HG03571 (cell line): ENCODE results near the gene LTBP3.
"Not testable (repeated sequence)": the region's sequence is repeated elsewhere in the genome, so short reads cannot be mapped to it uniquely, and the experiment has no call there.

ENCODE experiments used
- ATAC-seq: cut with Tn5 transposase; IDR thresholded peaks from one replicate; pipeline ENCODE4 v1.9.1; 2021; ENCODE audit not compliant: unreplicated experiment

Gene LTBP3

GRCh38 chr11:65572356-65573051 lies 14.3 kb upstream of the LTBP3 start, which contains the start of gene FAM89B:
FAM89B (plus strand) TSS chr11:65572538; CDS start chr11:65572670, 132 bp downstream.
- ATAC-seq, result no peak

- ATAC-seq, result no peak
Observed at GRCh38 chr11:65571940-65572339, 13.8 kb upstream of the LTBP3 start.

- no peak for ATAC-seq
Observed at GRCh38 chr11:65571420-65571819, 13.3 kb upstream of the LTBP3 start.

GRCh38 chr11:65569973-65570918 lies 12.1 kb upstream of the LTBP3 start, which contains the start of gene ZNRD2:
ZNRD2 (plus strand) TSS chr11:65570477; CDS start chr11:65570492, 15 bp downstream.
- ATAC-seq, result peak; percentile 53

GRCh38 chr11:65569164-65569972 lies 11.2 kb upstream of the LTBP3 start:
- no peak for ATAC-seq

GRCh38 chr11:65565624-65566453 lies 7.7 kb upstream of the LTBP3 start:
- ATAC-seq, result no peak

- not testable (repeated sequence) for ATAC-seq
Observed at GRCh38 chr11:65564879-65565559, 6.9 kb upstream of the LTBP3 start.

- no peak for ATAC-seq
Observed at GRCh38 chr11:65563601-65564000, 5.4 kb upstream of the LTBP3 start.

GRCh38 chr11:65562788-65563187 lies 4.6 kb upstream of the LTBP3 start:
- no peak for ATAC-seq

GRCh38 chr11:65562020-65562419 lies 3.9 kb upstream of the LTBP3 start:
- no peak for ATAC-seq

GRCh38 chr11:65560555-65561418 lies 2.6 kb upstream of the LTBP3 start:
- no peak for ATAC-seq

GRCh38 chr11:65559951-65560537 lies 1.9 kb upstream of the LTBP3 start:
- ATAC-seq, result no peak

GRCh38 chr11:65559535-65559934 lies 1.4 kb upstream of the LTBP3 start:
- no peak for ATAC-seq

- no peak for ATAC-seq
Observed at GRCh38 chr11:65558930-65559509, 861 bp upstream of the LTBP3 start.

- no peak for ATAC-seq
Observed at GRCh38 chr11:65557280-65558001, 718 bp downstream of the LTBP3 start.

GRCh38 chr11:65556470-65557279 lies 1.5 kb downstream of the LTBP3 start:
- no peak for ATAC-seq
